M059J (cell line): ENCODE data around the gene ATRAID. TPM values are rescaled to one million over a fixed set of nuclear protein-coding genes. Genes with fewer than 3 reads are reported as not detected.
"Not testable (repeated sequence)": the region's sequence is repeated elsewhere in the genome, so short reads cannot be mapped to it uniquely, and the experiment has no call there.

Experiments
- DNase-seq: peaks from one replicate; pipeline ENCODE4 v3.0.0-alpha.2; 2012; ENCODE audit warnings: low read depth
- total RNA-seq: library from RNA; depleted of rRNA; stranded (reverse); fragments of >200 nt; shearing (Covaris generic); gene quantifications from 2 replicates; pipeline ENCODE4 v1.2.3, GENCODE V29; 2014

ATRAID gene
- total RNA-seq, 1 experiment from 2014 or later, result 334 TPM

DNA sequence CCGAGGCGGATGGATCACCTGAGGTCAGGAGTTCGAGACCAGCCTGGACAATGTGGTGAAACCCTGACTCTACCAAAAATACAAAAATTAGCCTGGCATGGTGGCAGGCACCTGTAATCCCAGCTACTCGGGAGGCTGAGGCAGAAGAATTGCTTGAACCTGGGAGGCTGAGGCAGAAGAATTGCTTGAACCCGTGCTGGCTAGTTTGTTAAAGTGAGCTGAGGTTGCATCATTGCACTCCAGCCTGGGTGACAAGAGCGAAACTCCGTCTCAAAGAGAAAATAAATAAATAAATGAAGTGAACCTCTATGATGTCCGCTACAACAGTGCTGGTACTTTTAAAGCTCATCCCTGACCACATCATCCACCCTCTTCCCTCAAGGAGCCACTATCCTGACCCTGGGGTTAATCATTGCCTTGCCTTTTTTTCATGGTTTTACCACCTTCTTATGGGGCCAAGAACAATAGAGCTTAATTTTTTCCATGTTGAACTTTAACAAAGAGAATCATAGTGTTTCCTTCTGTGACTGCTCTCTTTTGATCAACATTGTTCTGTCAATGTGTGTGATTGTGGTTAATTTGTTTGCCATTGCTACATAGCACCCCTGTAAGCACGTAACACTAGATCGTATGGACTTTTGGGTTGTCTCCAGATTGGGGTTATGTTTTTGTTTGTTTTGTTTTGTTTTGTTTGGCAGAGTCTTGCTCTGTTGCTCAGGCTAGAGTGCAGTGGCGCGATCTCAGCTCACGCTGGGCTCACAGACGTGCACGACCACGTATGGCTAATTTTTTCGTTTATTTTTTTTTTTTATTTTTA, 17.1 kb upstream of the ATRAID start:
- peak; percentile 30 for DNase-seq

DNA sequence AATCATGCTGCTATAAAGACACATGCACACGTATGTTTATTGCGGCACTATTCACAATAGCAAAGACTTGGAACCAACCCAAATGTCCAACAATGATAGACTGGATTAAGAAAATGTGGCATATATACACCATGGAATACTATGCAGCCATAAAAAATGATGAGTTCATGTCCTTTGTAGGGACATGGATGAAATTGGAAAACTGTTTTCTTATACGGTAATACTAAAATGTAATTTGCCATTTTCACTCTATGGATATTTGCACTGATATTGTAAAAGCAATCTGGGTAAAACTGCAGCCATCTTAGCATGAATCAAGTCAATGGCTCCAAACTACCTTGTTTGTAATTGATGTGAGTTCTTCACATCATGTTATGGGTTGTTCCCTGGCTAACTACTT, 16.0 kb upstream of the ATRAID start:
- DNase-seq, result not testable (repeated sequence)

DNA sequence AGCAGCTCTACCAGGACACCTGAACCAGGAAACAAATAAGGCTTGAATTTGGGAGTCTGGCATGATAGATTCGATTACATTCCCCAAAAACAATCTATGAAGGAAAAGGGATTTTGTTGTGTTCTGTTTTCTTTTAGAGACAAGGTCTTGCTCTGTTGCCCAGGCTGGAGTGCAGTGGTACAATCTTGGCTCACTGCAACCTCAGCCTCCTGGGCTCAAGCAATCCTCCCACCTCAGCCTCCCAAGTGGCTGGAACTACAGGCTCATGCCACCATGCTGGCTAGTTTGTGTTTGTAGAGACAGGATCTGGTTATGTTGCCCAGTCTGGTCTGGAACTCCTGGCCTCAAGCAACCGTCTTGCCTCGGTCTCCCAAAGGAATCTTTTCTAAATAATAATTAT, 13.8 kb upstream of the ATRAID start:
- not testable (repeated sequence) for DNase-seq

DNA sequence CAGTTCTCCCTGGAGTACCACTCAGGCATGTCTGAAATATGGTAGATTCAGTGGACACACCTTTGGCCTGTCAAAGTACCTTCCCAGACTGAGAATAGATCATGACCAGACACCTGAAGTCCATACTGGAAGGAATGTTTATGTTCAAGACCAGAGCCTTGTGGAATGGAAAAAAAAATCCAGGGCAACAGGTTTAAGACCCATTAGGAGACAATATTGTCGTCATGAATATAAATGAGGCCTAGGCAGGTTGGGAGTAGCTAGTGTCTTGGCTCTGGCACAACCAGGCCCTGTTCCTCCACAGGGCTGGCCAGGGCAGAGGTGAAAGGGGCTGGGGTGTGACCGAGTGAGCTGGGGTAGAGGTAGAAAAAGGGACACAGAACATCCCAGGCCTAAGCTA, 13.2 kb upstream of the ATRAID start:
- no peak for DNase-seq

DNA sequence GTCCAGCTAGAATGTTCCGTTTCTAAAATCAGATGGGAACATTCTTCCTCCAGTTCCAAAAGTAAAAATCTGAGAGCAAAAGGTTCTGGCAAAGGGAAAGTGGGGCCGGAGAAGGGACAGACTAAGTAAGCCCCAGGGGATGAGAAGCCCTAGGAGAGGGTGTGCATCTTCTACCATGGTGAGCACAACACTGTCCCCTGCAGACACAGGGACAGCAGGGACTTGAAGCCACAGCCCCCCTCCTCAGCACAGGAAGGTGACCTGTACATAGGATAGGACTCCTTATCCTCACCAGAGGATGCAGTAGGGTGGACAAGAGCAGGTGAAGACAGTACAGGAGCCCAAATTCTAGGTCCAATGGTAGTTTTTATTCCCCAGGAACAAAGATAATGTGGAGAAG, 12.6 kb upstream of the ATRAID start:
- no peak for DNase-seq

DNA sequence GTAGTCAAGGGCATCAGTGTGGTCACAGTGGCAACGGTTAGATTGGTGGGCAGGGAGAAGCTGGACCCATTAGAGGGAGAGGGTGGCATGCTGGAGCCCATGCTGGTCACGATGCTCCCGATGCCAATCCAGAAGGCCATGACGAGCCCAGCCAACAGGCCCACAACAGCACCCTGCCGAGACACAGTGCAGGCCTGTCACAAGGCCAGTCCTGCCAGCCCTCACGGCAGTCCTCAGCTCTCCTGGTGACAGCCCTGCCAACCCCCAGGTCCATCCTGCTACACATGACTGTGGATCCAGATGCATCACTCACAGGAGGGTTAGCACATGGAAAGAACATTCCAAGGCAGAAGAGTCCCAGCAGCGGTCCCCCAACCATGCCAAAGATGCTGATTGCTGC, 10.2 kb upstream of the ATRAID start:
- DNase-seq, result no peak

DNA sequence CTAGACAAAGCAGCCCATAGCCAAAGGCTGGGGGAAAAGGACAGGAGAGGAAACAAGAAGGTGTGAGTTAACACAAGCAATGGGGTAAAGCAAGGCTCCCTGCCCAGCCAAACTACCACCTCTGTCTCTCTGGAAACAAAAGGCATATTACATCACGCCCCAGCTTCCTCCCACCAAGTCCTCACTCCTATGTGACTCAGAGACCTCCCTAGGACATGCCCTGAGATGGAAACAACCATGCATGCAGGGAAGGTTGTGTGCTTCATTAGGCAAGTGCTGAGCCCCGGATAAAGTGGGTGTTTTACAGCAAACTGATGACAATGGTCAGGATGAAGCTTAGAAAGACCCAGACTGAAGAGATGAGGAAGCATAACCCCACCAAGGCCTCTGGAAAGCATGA, 9.0 kb upstream of the ATRAID start:
- DNase-seq, result no peak

DNA sequence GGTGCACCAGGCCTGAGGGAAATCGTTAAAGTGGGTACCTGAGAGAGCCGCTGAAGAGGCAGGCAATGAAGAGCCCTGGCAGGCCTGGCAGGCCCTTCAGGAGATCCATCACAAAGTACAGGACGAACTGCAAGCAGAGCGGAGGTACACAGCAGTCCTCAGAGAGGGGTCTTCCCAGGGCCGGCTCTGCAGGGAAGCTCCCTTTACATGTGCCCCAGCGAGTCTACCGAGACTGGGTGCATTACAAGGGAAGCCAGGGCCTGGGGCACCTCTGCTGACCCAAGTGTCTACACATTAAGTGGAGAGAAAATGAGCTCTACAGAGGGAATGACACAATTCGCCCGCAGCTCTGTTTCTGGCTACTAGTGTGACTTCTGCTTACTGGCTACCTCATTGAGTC, 8.1 kb upstream of the ATRAID start:
- no peak for DNase-seq

DNA sequence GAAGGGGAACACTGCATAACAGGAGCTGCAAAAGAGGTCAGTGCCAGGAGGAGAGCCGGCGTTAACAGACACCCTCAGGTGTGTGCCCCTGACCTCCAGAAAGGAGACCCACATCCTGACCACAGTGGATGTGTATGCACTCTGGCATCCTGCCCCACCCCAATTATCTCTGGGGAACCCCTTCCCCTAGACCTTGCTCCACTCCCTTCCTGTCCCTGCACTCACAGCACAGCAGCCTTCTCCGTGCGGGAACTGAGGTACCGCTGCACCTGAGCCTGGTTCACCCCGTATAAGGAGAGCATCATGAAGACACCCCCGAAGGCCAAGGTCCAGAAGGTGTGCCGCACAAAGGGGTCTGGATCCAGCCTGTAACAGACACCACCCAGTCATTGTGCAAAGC, 7.3 kb upstream of the ATRAID start:
- no peak for DNase-seq

DNA sequence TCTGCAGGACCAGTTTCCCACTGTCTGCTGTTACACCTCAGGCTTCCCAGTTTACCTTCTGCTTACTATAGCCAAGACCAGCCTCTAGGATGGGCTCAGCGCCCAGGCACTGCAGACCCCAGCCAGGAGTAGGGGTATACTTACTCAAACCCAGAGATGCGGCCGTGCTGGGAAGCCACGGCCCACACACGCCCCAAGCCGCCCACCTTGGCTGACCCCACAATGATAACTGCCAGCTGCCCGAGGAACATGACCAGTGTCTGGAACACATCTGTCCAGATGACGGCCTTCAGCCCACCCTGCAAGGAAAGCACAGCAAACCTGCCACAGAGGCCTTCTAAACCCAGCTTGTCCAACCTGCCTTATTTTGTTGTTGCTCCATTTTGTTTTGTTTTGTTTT, 6.6 kb upstream of the ATRAID start:
- DNase-seq, result no peak

DNA sequence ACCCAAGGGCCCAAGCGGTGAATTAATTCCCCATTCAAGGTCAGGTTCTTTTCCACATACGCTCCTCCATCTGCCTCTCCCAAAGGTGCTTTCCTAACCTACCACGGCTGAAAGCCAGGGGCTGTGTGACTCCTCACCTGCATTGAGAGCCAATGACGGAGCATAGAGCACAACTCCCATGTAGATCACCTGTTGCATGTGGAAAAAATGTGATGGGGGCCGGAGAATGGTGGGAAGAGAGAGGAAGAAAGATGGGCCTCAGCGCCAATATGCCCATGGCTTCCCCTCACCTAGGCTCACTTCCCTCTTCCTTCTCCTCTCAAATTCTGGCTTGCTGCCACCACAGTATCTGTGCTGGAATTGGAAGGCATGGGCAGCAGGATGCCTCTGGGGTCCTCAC, 5.5 kb upstream of the ATRAID start:
- DNase-seq, result no peak

DNA sequence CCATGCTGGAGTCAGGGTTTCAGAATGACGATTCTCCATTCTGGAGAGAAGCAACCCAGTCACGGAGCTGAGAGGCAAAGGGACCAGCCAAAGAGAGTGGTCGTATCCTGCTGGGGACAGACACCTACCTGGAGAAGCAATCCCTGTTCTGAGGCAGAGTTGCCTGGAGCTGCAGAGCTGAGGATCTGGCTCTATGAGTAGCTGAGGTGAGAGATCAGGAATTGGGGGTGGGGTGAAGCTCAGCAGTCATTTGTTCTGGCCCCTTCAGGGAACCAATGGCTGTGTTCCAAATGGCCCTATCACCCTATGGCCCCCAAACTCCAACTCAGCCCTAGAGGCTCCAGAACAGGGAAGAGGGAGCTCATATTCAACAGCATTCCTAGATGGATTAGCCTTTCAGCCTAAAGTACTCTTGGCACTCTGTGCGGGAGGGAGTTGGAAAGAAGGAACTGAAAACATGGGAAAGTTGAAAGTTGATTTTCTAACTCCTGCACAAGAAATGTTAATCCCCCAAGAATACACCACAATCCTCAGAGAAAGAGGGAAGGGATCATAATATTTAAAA, 3.3 kb upstream of the ATRAID start:
- no peak for DNase-seq

DNA sequence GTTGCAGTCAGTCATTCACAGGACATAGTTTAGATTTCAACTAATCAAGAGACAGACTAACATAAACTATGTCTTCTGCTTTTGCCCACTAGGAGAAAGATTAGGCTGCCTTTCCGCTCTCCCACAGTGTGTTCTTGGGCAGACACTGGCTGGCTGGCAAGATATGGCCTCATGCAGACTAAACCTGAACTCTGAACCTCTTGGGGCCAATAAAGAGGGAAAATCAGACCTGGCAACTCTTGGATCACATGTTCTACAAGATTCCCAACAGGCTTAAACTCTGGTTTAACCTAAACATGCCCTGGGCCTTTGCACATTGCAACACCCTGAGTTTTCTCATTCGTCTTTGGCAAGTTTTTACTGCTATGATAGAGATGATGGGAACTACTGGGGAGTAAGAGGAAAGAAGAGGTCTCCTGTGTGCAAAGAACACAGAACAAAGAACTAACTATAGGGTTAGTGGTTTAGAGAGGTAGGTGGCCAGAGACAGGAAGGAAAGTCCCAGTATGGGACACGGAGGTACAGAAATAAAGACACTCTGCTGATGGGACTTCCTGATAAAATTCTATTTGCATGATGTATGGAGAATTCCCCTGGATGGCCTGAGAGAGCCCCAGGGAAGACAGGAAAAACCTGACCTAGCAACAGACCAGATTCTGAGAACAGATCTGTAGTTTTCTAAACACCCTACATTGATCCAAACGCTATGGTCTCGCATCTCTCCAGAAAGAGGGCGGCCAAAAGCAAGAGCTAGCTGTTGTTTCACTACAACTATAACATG, 2.0 kb upstream of the ATRAID start:
- no peak for DNase-seq

DNA sequence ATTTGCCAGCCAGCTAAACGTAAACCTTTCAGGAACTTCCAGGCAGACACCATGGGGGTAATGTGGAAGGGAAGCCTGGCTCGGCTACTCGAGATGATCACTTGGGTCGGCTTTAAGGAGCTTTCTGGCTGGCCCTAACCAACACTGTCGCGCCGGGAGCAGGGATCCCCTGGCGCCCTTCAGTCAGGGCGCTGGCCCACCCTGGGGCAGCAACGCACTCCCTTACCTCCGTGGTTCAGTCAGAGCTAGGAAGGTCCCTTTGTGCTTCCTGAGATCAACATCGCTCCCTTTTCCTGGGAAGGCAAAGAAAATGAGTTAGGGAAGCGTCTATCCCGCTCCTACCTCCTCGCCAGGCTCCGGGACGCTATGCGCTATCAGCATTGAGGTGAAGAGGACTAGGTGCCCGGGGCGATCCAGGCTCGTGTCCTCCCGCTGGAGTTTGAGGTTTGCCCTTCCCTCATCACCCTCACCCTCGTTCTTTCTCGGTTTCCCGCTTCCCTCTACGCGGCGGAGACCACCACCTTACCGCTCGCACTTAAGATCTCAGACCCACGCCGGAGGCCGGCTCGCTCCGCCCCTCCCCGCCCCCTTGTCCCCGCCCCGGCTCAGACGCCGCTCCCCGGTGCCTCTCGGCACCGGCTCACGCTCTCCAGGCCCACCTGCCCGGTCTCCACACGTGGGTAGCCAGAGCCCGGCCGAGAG, 449 bp upstream of the ATRAID start:
- peak; percentile 62 for DNase-seq

DNA sequence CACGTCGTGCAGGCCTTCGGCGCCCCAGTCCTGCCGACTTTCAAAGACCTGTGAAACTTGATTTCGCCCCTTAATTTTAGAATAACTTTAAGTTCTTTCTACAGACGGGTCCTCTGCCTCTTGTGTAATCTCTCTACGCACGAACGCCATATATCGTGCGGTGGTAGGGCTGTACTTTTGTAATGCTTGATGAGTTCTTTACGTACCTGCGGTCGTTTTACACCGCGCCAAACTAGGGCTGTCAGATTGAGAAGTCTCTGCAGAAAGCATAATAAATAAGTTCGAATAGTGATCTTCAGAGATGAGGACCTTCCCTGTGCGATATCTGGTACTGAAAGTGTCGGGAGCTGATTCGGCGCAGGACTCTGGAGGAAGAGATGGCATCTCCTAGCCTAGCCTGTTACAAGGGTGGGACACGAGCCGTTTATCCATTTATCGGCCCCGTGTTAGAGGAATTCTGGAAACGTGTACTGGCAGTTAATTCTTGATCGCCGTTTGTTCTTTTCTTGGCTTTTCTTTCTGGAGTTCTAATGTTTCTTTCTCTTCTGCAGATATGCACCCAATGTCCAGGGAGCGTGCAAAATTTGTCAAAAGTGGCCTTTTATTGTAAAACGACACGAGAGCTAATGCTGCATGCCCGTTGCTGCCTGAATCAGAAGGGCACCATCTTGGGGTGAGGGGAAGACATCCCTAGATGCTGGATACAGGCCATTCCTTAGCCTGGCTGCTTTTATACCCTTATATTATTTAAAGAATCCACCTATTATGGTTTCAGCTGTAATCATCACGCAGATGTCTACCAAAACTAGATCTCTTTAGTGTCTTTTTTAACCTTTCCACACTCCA, 1.0 kb downstream of the ATRAID start:
- DNase-seq, result peak; percentile 51

DNA sequence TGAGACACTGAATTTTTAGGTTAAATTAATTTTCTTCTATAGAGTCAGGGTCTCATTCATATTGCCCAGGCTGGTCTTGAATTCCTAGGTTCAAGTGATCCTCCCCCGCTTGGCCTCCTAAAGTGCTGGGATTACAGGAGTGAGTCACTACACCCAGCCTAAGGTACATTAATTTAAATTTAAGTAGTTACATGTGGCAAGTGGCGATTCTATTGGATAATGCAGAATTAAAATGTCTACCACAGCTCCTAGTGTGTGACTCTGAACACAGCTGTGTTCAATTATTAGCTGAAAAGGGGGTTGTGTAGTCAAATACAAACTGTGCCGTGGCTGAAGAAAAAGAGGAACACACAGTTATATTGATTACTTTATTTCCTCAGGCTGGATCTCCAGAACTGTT, 3.1 kb downstream of the ATRAID start:
- DNase-seq, result no peak

DNA sequence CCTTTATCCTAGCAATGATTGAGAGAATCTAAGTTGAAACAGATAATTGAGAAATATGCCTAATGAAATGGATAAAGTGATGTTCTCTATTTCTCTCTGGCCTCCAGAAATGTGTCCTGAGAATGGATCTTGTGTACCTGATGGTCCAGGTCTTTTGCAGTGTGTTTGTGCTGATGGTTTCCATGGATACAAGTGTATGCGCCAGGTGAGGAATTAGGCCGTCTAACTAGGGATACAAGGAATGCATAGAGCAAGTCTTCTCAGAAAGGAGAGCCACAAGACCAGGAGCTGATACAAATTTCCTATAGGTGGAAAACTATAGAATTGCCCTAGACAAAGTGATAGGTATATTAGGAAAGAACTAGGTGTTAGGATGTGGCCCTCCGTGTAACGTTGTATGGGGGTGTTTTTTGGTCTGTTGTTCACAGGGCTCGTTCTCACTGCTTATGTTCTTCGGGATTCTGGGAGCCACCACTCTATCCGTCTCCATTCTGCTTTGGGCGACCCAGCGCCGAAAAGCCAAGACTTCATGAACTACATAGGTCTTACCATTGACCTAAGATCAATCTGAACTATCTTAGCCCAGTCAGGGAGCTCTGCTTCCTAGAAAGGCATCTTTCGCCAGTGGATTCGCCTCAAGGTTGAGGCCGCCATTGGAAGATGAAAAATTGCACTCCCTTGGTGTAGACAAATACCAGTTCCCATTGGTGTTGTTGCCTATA, 4.7 kb downstream of the ATRAID start:
- DNase-seq, result no peak

DNA sequence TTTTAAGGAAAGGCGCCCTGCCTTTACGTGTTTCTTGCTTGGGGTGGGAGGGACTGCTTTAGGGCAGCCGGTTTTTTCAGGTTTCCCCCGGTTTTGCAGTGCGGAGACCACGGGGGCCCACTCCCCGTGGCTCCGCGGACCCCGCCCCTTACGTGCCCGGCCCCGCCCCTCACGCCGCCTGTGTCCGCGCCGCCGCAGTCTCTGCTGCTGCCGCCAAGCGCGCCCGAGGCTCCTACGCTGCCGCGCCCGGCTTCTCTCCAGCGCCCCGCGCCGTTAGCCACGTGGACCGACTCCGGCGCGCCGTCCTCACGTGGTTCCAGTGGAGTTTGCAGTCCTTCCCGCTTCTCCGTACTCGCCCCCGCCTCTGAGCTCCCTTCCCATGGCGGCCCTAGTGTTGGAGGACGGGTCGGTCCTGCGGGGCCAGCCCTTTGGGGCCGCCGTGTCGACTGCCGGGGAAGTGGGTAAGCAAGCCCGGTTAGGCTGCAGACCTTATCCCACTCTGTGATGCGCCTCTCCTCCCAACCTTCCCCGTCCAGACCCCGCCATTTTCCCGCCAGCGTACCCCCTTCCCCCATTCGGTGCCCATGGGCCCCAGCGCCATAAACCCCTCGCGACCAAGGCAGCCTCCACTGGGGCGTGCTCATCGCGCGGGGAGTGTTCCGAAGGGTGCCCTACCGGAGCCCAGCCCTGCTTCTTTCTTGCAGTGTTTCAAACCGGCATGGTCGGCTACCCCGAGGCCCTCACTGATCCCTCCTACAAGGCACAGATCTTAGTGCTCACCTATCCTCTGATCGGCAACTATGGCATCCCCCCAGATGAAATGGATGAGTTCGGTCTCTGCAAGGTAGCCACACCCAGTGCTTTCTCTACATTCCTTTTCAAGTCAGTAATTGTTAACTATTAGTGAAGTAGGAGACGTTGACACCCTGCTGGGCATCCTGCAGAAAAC, 5.6 kb downstream of the ATRAID start, which contains the start of gene CAD:
Gene CAD (plus strand): TSS at position 197 of the 949 bp plus-strand sequence. CDS start 183 bp downstream, at position 380.
- peak; percentile 78 for DNase-seq

DNA sequence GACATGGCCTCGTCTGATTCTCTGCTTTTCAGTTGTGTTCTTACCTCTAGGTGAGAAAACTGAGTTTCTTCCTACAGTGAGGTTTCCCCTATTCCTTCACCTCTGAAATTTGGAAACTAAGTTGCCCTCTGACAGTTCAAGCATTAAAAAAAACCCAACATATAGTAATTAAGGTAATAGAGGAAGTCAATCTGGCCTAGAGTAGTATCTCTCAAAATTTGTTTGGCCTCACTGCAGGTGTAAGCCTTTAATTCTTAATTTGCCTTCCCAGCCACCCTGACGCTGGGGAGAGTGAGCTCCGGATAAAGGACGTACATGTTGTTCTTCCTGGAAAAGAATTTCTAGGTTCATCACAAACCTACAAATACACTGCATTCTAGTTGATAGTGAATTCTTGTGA, 6.8 kb downstream of the ATRAID start:
- DNase-seq, result no peak
